Measurements from ENCODE around the gene GIPC3. TPM values are rescaled to one million over a fixed set of nuclear protein-coding genes. Genes with fewer than 3 reads are reported as not detected.

The GIPC3 gene
- total and polyA plus RNA-seq, 2 experiments from 2014 or later, result 0.48 to 0.59 TPM

- TF ChIP-seq, protein P1, sequence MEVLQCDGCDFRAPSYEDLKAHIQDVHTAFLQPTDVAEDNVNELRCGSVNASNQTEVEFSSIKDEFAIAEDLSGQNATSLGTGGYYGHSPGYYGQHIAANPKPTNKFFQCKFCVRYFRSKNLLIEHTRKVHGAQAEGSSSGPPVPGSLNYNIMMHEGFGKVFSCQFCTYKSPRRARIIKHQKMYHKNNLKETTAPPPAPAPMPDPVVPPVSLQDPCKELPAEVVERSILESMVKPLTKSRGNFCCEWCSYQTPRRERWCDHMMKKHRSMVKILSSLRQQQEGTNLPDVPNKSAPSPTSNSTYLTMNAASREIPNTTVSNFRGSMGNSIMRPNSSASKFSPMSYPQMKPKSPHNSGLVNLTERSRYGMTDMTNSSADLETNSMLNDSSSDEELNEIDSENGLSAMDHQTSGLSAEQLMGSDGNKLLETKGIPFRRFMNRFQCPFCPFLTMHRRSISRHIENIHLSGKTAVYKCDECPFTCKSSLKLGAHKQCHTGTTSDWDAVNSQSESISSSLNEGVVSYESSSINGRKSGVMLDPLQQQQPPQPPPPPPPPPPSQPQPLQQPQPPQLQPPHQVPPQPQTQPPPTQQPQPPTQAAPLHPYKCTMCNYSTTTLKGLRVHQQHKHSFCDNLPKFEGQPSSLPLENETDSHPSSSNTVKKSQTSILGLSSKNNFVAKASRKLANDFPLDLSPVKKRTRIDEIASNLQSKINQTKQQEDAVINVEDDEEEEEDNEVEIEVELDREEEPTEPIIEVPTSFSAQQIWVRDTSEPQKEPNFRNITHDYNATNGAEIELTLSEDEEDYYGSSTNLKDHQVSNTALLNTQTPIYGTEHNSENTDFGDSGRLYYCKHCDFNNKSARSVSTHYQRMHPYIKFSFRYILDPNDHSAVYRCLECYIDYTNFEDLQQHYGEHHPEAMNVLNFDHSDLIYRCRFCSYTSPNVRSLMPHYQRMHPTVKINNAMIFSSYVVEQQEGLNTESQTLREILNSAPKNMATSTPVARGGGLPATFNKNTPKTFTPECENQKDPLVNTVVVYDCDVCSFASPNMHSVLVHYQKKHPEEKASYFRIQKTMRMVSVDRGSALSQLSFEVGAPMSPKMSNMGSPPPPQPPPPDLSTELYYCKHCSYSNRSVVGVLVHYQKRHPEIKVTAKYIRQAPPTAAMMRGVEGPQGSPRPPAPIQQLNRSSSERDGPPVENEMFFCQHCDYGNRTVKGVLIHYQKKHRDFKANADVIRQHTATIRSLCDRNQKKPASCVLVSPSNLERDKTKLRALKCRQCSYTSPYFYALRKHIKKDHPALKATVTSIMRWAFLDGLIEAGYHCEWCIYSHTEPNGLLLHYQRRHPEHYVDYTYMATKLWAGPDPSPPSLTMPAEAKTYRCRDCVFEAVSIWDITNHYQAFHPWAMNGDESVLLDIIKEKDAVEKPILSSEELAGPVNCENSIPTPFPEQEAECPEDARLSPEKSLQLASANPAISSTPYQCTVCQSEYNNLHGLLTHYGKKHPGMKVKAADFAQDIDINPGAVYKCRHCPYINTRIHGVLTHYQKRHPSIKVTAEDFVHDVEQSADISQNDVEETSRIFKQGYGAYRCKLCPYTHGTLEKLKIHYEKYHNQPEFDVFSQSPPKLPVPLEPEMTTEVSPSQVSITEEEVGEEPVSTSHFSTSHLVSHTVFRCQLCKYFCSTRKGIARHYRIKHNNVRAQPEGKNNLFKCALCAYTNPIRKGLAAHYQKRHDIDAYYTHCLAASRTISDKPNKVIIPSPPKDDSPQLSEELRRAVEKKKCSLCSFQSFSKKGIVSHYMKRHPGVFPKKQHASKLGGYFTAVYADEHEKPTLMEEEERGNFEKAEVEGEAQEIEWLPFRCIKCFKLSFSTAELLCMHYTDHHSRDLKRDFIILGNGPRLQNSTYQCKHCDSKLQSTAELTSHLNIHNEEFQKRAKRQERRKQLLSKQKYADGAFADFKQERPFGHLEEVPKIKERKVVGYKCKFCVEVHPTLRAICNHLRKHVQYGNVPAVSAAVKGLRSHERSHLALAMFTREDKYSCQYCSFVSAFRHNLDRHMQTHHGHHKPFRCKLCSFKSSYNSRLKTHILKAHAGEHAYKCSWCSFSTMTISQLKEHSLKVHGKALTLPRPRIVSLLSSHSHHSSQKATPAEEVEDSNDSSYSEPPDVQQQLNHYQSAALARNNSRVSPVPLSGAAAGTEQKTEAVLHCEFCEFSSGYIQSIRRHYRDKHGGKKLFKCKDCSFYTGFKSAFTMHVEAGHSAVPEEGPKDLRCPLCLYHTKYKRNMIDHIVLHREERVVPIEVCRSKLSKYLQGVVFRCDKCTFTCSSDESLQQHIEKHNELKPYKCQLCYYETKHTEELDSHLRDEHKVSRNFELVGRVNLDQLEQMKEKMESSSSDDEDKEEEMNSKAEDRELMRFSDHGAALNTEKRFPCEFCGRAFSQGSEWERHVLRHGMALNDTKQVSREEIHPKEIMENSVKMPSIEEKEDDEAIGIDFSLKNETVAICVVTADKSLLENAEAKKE (CRISPR knock-in tag; IDR thresholded peaks at IDR 0.05), result no peak
- TF ChIP-seq JUNB (IDR thresholded peaks at IDR 0.05; ENCODE audit: unreplicated experiment) (no peak), EZH2 (IDR thresholded peaks at IDR 0.05; ENCODE audit: low read depth, unreplicated experiment) (no peak)
Measured at GRCh38 chr19:3613818-3614661, 28.8 kb downstream of the GIPC3 start (continued).

DNA sequence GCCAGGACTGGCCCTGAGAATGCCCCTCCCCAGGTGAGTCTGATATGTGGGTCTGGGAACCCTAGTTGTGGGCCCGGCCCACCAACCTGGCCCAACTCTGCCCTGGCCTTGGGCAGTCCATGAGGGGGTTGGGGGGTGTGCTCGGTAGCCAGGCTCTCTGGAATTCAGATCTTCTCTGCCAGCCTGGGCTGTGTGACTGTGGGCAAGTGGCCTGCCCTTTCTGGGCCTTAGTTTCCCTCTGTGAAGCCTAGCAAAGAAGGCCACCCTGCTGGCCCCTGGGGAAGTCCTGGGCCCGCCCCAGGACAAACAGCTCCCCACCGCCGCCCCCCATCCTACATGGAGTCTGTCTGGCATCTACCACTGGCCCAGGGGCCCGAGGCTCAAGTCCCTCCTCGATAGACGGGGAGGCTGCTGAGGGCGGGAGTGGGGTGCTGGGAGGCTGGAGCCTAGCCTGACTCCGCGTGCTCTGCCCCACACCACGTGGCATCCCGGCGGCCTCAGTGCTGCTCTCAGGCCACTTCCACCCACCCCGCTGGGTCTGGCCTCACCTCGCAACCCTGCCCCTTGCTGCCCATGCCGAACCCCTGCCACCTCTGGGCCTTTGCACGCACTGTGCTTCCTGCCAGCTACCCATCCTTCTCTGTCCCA is 29.7 kb downstream of the GIPC3 start:
- Mint-ChIP-seq H3K27me3 (ENCODE audit: insufficient read depth, low read depth, poor library complexity) (peaks cover 4% of the 10 kb centered on the region), H3K4me1 (peaks cover 2% of the 10 kb centered on the region; the same call in 1 of the 3 replicates), H3K27ac (no peak overlapping the region), H3K9me3 (no peaks in the 10 kb centered on the region), H3K4me3 (no peak overlapping the region), H3K36me3 (ENCODE audit: low read depth) (peaks cover 20% of the 10 kb centered on the region)
- H4K20me1 ChIP-seq (replicated peaks; ENCODE audit: insufficient read depth), result peaks cover 5% of the 10 kb centered on the region
- no peaks in the 10 kb centered on the region for H3K79me2 ChIP-seq (replicated peaks; ENCODE audit: insufficient read depth)
- no peak for ATAC-seq
- H3K36me3 ChIP-seq (ENCODE audit: insufficient read depth), result no peaks in the 10 kb centered on the region
- no peaks in the 10 kb centered on the region for H3K9me2 ChIP-seq (ENCODE audit: insufficient read depth)
- no peak overlapping the region for H3K4me3 ChIP-seq
- H3K27me3 ChIP-seq (ENCODE audit: insufficient read depth), result no peaks in the 10 kb centered on the region
- TF ChIP-seq EZH2phosphoT487 (IDR thresholded peaks at IDR 0.05; ENCODE audit: unreplicated experiment), result no peak
- no peak overlapping the region for H3K4me2 ChIP-seq
- H3F3A ChIP-seq (replicated peaks; ENCODE audit: low read depth), result 0 out of 2 replicates have a peak, but pooled peaks cover 8% of the 10 kb centered on the region
- no peaks in the 10 kb centered on the region; the same call in 1 of the 2 replicates for H3K4me1 ChIP-seq (ENCODE audit: insufficient read depth)
- no peak overlapping the region for H2AFZ ChIP-seq
- DNase-seq (ENCODE audit: low spot score), result no peak
- H3K27ac ChIP-seq (ENCODE audit: low read depth), result no peak overlapping the region
